Liver (tissue), 3 donors: Measurements from ENCODE around the gene PDCL3.

Experiments used
- CTCF ChIP-seq: fragments of 150-350 bp; IDR thresholded peaks from 2 replicates; pipeline ENCODE4 v1.5.1; 2017; ENCODE audit warnings: improper control_type of control experiment, low read depth, low read length; ENCODE audit not compliant: missing input control
- EGR1 ChIP-seq, 2 donors: IDR thresholded peaks; 2 replicates each; pipeline ENCODE4 v1.6.1; 2016 to 2018; ENCODE audit warnings: antibody characterized with exemption in 2 of 2, low read depth in 2 of 2
- YY1 ChIP-seq: IDR thresholded peaks from 2 replicates; pipeline ENCODE4 v1.6.1; 2016; ENCODE audit warnings: antibody characterized with exemption, mild to moderate bottlenecking
- donor health status: healthy.
- donor health status: healthy.

GRCh38 chr2:100592226-100592625, 29.4 kb downstream of the PDCL3 start:
- TF ChIP-seq YY1 (no peak), CTCF (no peak), EGR1 (IDR thresholded peaks at IDR 0.05; ENCODE audit: low read depth in 2 of 2) (no peak)
